WI38 (cell line): ENCODE results near the gene UNC5B.

Source experiments
- H3K4me3 ChIP-seq: 2 replicates; pipeline ENCODE4 v1.5.1; 2011; ENCODE audit warnings: low read depth, mild to moderate bottlenecking, control low read depth, low read length
- TF ChIP-seq, protein P1 (sequence below): IDR thresholded peaks from 2 replicates; pipeline ENCODE4 v1.5.1; 2012; ENCODE audit warnings: low read depth, mild to moderate bottlenecking, control low read depth, low read length

The UNC5B gene

DNA sequence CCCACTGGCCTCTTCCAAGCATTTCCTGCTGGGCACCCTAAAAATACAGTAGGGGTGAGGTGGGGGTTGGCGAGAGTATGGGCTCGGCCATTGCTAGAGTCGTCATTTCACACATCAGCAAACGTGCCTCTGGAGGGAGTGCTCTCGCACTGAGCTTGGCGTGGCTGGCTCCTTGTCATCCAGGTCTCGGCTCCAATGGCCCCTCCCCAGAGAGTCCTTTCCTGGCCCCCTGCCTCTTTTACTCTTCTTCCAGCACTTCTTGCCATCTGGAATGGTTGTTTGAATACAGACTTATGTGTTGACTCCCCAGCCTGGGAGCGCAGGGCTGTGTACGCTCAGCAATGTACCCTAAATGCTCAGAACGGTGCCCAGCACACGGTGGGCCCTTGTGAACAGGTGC is 18.8 kb downstream of the UNC5B start:
- TF ChIP-seq, protein P1, sequence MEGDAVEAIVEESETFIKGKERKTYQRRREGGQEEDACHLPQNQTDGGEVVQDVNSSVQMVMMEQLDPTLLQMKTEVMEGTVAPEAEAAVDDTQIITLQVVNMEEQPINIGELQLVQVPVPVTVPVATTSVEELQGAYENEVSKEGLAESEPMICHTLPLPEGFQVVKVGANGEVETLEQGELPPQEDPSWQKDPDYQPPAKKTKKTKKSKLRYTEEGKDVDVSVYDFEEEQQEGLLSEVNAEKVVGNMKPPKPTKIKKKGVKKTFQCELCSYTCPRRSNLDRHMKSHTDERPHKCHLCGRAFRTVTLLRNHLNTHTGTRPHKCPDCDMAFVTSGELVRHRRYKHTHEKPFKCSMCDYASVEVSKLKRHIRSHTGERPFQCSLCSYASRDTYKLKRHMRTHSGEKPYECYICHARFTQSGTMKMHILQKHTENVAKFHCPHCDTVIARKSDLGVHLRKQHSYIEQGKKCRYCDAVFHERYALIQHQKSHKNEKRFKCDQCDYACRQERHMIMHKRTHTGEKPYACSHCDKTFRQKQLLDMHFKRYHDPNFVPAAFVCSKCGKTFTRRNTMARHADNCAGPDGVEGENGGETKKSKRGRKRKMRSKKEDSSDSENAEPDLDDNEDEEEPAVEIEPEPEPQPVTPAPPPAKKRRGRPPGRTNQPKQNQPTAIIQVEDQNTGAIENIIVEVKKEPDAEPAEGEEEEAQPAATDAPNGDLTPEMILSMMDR = no peak
- H3K4me3 ChIP-seq = no peak overlapping the region

- H3K4me3 ChIP-seq = no peak overlapping the region
- TF ChIP-seq, protein P1 = no peak
Measured at GRCh38 chr10:71232089-71232998, 20.0 kb downstream of the UNC5B start.

DNA sequence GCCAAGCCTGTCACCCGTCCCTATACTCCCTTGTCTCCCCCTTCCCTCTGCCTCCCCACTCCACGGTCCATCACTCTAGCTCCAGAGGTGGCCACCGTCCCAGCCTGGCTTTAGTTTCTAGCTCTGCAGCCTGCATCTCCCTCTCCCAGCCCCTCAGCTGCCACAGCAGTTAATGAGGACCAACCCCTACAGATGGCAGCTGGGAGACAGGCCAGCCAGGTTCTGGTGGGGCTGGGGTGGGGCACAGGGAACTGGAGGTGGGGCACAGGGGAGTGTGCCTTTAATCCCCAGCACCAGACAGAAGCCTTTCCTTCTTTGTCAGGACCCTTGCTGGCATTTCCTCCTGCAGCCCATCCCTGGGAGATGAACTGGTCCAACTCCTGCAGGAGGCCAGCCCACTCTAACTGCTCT is 21.1 kb downstream of the UNC5B start:
- TF ChIP-seq, protein P1 = no peak
- H3K4me3 ChIP-seq = no peak overlapping the region

DNA sequence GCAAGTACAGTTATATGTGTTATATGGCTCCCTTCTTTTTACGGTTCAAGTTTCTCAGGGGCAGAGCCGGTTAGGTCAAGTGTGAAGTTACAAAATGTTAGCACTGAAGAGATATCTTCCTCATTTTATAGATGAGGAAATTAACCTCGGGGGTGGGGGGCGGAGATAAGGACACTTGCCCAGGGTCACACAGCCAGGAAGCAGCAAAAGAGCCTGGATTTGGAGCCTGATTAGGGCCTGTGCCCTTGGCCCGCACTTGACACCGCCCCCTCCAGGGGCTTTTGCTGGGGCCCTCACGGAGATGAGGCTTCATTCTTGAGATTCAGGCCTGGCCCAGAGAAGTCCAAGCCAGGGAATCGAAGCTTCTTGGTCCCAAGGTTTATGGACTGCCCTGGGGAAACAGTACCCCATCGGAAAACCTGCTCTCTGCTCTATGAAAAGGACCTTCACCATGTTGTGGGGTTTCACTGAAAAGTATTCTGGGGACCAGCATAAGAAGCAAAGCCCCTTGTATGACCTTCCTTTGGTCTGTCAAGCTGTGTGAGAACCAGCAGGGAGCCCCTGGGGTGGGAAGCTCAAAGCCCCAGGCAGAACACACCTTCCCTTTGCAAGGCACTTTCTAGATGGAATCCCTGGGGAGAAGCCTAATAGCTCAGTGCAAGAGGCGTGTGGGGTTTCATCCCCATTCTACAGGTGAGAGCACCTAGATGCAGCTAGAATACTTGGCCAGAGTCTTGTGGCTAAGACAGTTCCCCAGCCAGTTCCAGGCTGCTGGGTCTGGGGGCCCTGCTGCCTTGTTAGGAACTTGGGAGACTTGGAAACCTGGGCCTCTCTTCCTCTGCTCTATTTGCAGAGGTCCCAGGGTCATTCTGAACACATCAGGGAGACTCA is 21.9 kb downstream of the UNC5B start:
- no peak overlapping the region for H3K4me3 ChIP-seq
- TF ChIP-seq, protein P1 = no peak

DNA sequence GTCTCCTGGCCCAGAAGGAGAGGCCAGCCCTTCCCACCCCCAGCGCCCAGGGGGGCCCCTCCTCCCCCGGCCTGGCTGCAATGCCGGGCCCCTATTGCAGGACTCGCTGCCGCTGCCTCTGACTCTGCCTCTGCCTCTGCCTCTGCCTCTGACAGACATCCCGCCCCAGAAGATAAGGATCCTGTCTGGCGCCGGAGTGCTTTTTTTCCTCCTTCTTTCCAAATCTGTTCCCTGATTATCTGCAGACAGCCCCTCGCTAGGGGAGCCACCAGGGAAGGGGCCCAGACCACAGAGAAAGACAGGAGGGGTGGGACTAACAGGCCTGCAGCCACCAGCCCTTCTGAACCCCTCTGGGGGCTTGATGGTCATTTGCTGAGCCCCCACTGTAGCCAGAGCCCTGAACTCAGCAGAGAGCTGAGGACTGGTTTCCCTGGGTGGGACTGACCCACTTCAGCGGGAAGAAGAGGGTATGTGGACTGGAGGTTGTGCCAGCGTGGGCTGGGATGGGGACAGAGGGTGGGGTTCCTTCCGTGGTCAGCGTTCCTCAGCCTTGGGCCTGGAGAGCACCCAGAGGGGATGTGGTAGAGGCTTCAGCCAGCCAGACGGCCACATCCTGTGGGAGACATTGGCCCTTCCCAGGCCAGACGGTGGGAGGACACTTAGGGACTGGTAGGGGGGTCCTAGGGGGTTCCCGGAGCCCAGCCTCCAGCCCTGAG is 22.8 kb downstream of the UNC5B start:
- TF ChIP-seq, protein P1 = no peak
- H3K4me3 ChIP-seq = no peak overlapping the region

DNA sequence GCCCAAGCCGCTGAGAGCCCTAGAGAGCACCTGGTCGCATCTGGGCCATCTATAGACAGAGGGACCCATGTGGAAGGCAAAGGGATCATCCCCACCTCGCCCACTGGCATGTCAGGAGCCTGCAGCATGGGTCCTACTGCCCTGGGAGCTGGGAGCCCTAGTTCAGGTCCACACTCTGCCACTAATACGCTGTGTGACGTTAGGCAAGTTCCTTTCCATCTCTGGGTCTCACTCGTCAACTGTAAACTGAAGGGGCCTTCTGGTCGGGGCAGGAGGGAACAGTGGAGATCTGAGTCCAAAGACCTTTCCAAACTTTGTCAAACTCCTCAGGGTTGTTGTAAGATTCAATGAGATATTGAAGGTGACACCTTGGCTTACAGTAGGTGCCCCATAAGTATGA is 23.4 kb downstream of the UNC5B start:
- TF ChIP-seq, protein P1 = no peak
- H3K4me3 ChIP-seq = no peak overlapping the region
